SHP77 treated with DMSO at 0.1 percent for 48 hours (cell line): ENCODE data around the gene TMOD2.
"Not testable (repeated sequence)": the region's sequence is repeated elsewhere in the genome, so short reads cannot be mapped to it uniquely, and the experiment has no call there.

Experiments
- DNase-seq: peaks from one replicate; lab custom pipeline; 2025; lab: John Stamatoyannopoulos, UW

TMOD2 gene

GRCh38 chr15:51774916-51775315, 23.5 kb downstream of the TMOD2 start:
- DNase-seq, result no peak

GRCh38 chr15:51775967-51776816, 24.8 kb downstream of the TMOD2 start:
- DNase-seq, result peak; percentile 15

GRCh38 chr15:51776952-51777569, 25.7 kb downstream of the TMOD2 start:
- peak; percentile 20 for DNase-seq

- no peak for DNase-seq
These were observed 29.2 kb downstream of the TMOD2 start for GRCh38 chr15:51780636-51781035.

- DNase-seq, result no peak
These were observed 30.1 kb downstream of the TMOD2 start for GRCh38 chr15:51781506-51781905.

GRCh38 chr15:51782357-51782896, 31.0 kb downstream of the TMOD2 start:
- DNase-seq, result peak; percentile 8

GRCh38 chr15:51783967-51784366, 32.6 kb downstream of the TMOD2 start:
- no peak for DNase-seq

GRCh38 chr15:51787130-51787529, 35.7 kb downstream of the TMOD2 start:
- not testable (repeated sequence) for DNase-seq

- DNase-seq, result not testable (repeated sequence)
These were observed 41.1 kb downstream of the TMOD2 start for GRCh38 chr15:51792474-51792873.

- DNase-seq, result no peak
These were observed 42.3 kb downstream of the TMOD2 start for GRCh38 chr15:51793521-51794305.

- DNase-seq, result peak; percentile 50
These were observed 45.5 kb downstream of the TMOD2 start for GRCh38 chr15:51796847-51797401.

- DNase-seq, result no peak
These were observed 46.9 kb downstream of the TMOD2 start for GRCh38 chr15:51798281-51798680.

GRCh38 chr15:51799282-51800252, 48.2 kb downstream of the TMOD2 start:
- no peak for DNase-seq

- no peak for DNase-seq
These were observed 50.0 kb downstream of the TMOD2 start for GRCh38 chr15:51801391-51801835.

- DNase-seq, result no peak
These were observed 51.2 kb downstream of the TMOD2 start for GRCh38 chr15:51802593-51802992.

GRCh38 chr15:51803965-51804364, 52.6 kb downstream of the TMOD2 start:
- no peak for DNase-seq

- no peak for DNase-seq
These were observed 54.7 kb downstream of the TMOD2 start for GRCh38 chr15:51806123-51806522.

GRCh38 chr15:51809457-51809856, 58.1 kb downstream of the TMOD2 start:
- no peak for DNase-seq

GRCh38 chr15:51812598-51812997, 61.2 kb downstream of the TMOD2 start:
- DNase-seq, result no peak

GRCh38 chr15:51814606-51815005, 63.2 kb downstream of the TMOD2 start:
- no peak for DNase-seq

- DNase-seq, result no peak
These were observed 65.2 kb downstream of the TMOD2 start for GRCh38 chr15:51816611-51817010.
